A673 (cell line): ENCODE results near the gene MYO1E. TPM values are rescaled to one million over a fixed set of nuclear protein-coding genes. Genes with fewer than 3 reads are reported as not detected.
"Not testable (repeated sequence)": the region's sequence is repeated elsewhere in the genome, so short reads cannot be mapped to it uniquely, and the experiment has no call there.

Source experiments
- BruUV-seq: library from RNA; stranded (reverse); fragments of 400-500 nt; replicated peaks from 2 replicates; lab custom pipeline; 2021; lab: Mats Ljungman, UMichigan
- CTCF ChIA-PET: fragments of 300-600 bp; sonication (Branson Sonifier 250); formaldehyde crosslinking; loops from one replicate; lab custom pipeline; 2022; ENCODE audit warnings: antibody characterized with exemption; lab: Charles Lee
- POLR2A ChIA-PET: fragments of 300-600 bp; sonication (Branson Sonifier 250); formaldehyde crosslinking; loops from one replicate; lab custom pipeline; 2022; ENCODE audit warnings: antibody characterized with exemption; ENCODE audit not compliant: low non-redundant PET; lab: Charles Lee
- DNase-seq: peaks from one replicate; pipeline ENCODE4 v3.0.0-alpha.2; 2015; ENCODE audit warnings: low spot score
- H3K27ac ChIP-seq: fragments of 200-600 bp; sonication (generic); 2 replicates; pipeline ENCODE4 v1.5.1; 2016; ENCODE audit warnings: mixed run types, low read depth, mild to moderate bottlenecking, mixed read lengths, antibody characterized with exemption, low read length; ENCODE audit not compliant: poor library complexity, severe bottlenecking
- H3K27me3 ChIP-seq: fragments of 200-600 bp; sonication (generic); replicated peaks from 2 replicates; pipeline ENCODE4 v1.6.1; 2017; ENCODE audit warnings: mixed run types, low read depth, mild to moderate bottlenecking, mixed read lengths, antibody characterized with exemption, low read length; ENCODE audit not compliant: insufficient read depth, poor library complexity
- H3K36me3 ChIP-seq: fragments of 200-600 bp; sonication (generic); 2 replicates; pipeline ENCODE4 v1.6.1; 2016; ENCODE audit warnings: mixed run types, mild to moderate bottlenecking, mixed read lengths, antibody characterized with exemption, low read length; ENCODE audit not compliant: insufficient read depth, poor library complexity, severe bottlenecking
- H3K4me1 ChIP-seq: fragments of 200-600 bp; sonication (generic); 2 replicates; pipeline ENCODE4 v1.6.1; 2017; ENCODE audit warnings: mixed run types, mild to moderate bottlenecking, mixed read lengths, antibody characterized with exemption, low read length; ENCODE audit not compliant: insufficient read depth, poor library complexity, severe bottlenecking
- H3K4me3 ChIP-seq: fragments of 200-600 bp; sonication (generic); 2 replicates; pipeline ENCODE4 v1.5.1; 2016; ENCODE audit warnings: low read depth, mixed run types, mild to moderate bottlenecking, mixed read lengths, low read length; ENCODE audit not compliant: poor library complexity, severe bottlenecking
- H3K9me3 ChIP-seq: fragments of 200-600 bp; sonication (generic); 2 replicates; pipeline ENCODE4 v1.6.1; 2016; ENCODE audit warnings: mixed run types, low read depth, mild to moderate bottlenecking, mixed read lengths, antibody characterized with exemption, low read length; ENCODE audit not compliant: poor library complexity, severe bottlenecking
- CTCF ChIP-seq: fragments of 300-800, 200-600 bp; sonication (generic); conservative IDR thresholded peaks from 2 replicates; pipeline ENCODE4 v1.5.1; 2017; ENCODE audit warnings: low read depth, mild to moderate bottlenecking, antibody characterized with exemption, low read length, moderate library complexity, mixed read lengths
- EZH2 ChIP-seq: fragments of 200-600 bp; sonication (generic); IDR thresholded peaks from 2 replicates; pipeline ENCODE4 v1.6.1; 2017; ENCODE audit warnings: borderline replicate concordance, low read depth, mild to moderate bottlenecking, mixed read lengths, antibody characterized with exemption, low read length; ENCODE audit not compliant: poor library complexity, severe bottlenecking
- intact Hi-C: fragments of 100-400 bp; cut with micrococcal nuclease; formaldehyde crosslinking; loops from one replicate; pipeline ENCODE4 v1.10.0; 2022; ENCODE audit not compliant: unreplicated experiment
- total RNA-seq: library from RNA; stranded (reverse); gene quantifications from 2 replicates; pipeline ENCODE4 v1.2.3, GENCODE V29; 2021

Gene MYO1E
- total RNA-seq, 1 experiment from 2014 or later, result 7.9 TPM

DNA sequence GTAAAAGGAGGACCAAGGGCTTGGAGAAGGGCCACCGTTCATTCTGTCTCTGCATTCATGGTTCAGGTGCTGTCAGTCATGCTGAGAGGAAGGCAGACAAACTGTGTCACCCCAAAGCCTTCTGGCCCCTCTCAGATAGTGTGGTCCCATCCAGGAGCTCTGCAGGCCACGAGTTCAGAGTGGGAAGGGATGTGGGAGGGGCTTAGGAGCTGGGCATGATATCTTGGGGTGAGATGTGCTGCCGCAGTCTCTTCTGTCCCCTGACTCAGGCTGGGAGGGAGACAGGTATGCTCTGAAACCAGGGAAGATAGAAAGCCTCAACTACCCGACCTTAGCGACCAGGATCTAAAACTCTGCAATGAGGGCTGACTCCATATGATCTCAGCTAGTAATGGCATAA, 19.6 kb upstream of the MYO1E start:
- Histone ChIP-seq H3K27ac (no peak overlapping the region), H3K4me1 (no peaks in the 10 kb centered on the region), H3K27me3 (no peaks in the 10 kb centered on the region), H3K9me3 (no peaks in the 10 kb centered on the region), H3K36me3 (no peaks in the 10 kb centered on the region), H3K4me3 (no peak overlapping the region)
- ChIA-PET CTCF (no interaction called here), POLR2A (no interaction called here)
- TF ChIP-seq EZH2 (no peak), CTCF (no peak)
- no peak for DNase-seq
- intact Hi-C loops, result no loop called here
- no TSS peak for BruUV-seq

DNA sequence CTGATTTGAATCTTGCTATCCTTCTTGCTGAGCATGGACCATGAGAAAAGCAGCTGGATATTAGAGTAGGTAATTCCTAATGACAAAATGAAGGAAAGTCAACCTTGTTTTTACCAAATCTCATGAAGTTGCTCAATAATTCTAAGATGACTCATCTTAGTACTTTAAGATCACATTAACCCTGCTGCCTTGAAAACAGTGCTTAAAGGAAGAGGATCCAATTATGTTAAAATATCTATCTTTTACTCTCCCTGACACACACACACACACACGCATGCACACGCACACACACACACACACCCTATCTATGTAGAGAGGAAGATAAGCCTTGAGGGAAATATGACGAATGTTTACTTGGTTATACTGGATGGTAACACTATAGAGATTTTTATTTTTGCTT, 16.0 kb upstream of the MYO1E start:
- H3K36me3 ChIP-seq, result no peaks in the 10 kb centered on the region
- H3K4me1 ChIP-seq, result no peaks in the 10 kb centered on the region
- peak; percentile 33 for DNase-seq
- intact Hi-C loops, result no loop called here
- H3K27ac ChIP-seq, result no peak overlapping the region
- H3K27me3 ChIP-seq, result no peaks in the 10 kb centered on the region
- TF ChIP-seq CTCF, result no peak
- TF ChIP-seq EZH2, result no peak
- H3K9me3 ChIP-seq, result no peaks in the 10 kb centered on the region
- no TSS peak for BruUV-seq
- ChIA-PET CTCF (no interaction called here), POLR2A (no interaction called here)
- H3K4me3 ChIP-seq, result no peak overlapping the region

DNA sequence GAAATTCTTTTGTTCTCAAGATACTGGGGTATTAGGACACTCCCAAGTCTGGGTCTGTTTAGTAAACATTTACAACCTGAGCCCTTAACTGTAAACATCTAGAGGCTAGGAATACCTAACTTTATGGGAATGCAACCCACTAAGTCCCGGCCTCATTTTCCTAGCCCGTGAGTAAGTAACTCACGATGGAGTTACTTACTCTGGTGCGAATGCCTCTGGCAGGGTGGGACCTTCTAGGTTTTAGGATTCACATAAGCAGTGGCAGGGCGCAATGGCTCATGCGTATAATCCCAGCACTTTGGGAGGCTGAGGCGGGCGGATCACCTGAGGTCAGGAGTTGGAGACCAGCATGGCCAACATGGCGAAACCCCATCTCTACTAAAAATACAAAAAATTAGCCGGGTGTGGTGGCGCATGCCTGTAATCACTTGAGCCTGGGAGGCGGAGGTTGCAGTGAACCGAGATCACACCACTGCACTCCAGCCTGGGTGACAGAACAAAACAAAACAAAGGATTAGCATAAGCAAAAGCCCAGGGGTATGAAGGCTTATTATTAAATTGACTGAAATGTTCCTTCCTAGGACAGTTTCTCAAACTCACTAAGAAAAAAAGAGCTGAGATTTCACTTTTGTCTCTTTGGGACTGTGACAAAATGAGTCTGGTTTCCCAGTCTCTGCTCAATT, 14.7 kb upstream of the MYO1E start:
- H3K4me1 ChIP-seq, intact Hi-C loops, H3K27me3 ChIP-seq, DNase-seq, CTCF ChIA-PET, H3K4me3 ChIP-seq, H3K36me3 ChIP-seq, POLR2A ChIA-PET, H3K27ac ChIP-seq, BruUV-seq, H3K9me3 ChIP-seq: not testable (repeated sequence)

DNA sequence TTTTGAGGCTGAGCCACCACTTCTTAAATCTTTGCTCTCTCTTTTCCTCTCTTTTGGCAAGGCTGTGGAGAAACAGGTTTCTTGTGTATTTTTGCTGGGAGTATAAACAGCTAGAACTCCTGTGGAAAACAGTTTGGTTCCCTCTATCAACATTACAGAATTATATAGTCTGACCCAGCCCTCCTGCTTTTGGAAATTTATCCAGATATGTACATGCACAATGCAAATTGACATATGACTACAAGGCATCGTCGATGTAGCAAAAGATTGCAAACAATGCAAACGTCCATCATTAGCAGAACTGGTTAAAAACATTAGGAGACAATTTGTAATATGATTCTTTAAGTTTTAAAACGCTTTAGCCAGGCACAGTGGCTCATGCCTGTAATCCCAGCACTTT, 12.5 kb upstream of the MYO1E start:
- CTCF ChIA-PET, result no interaction called here
- intact Hi-C loops, result no loop called here
- Histone ChIP-seq H3K9me3 (no peaks in the 10 kb centered on the region), H3K27ac (no peak overlapping the region), H3K4me3 (no peak overlapping the region), H3K36me3 (no peaks in the 10 kb centered on the region), H3K4me1 (no peaks in the 10 kb centered on the region), H3K27me3 (no peaks in the 10 kb centered on the region)
- no TSS peak for BruUV-seq
- TF ChIP-seq EZH2 (no peak), CTCF (no peak)
- no peak for DNase-seq
- POLR2A ChIA-PET, result no interaction called here
